Kidney (tissue), 14 donors: Measurements from ENCODE around the gene PTPN2. TPM values are rescaled to one million over a fixed set of nuclear protein-coding genes. Genes with fewer than 3 reads are reported as not detected.
A peak's percentile ranks its signal among the peaks of the same experiment; 100 is the strongest.

Source experiments
- DNase-seq, 5 donors: peaks; one replicate each; pipeline ENCODE4 v3.0.0-alpha.2; 2013 to 2020
- FAIRE-seq: peaks from 2 replicates; lab custom pipeline; 2012; peaks lifted over from hg19 to GRCh38; lab: Jason Lieb, UNC
- H3K27ac ChIP-seq, 2 donors: one replicate each; pipeline ENCODE4 v1.7.0; 2013; ENCODE audit warnings: low read depth in 2 of 2, low read length in 2 of 2, inconsistent platforms in 1 of 2
- H3K27me3 ChIP-seq: one replicate; pipeline ENCODE4 v1.7.1; 2013; ENCODE audit warnings: low read length, inconsistent platforms; ENCODE audit not compliant: control insufficient read depth, insufficient read depth
- H3K36me3 ChIP-seq, 3 donors: one replicate each; pipeline versions ENCODE4 v1.7.0 to v1.7.1; 2013; ENCODE audit warnings: low read length in 3 of 3, control low read depth in 1 of 3, inconsistent platforms in 1 of 3; ENCODE audit not compliant: insufficient read depth in 3 of 3, control insufficient read depth in 2 of 3
- H3K4me1 ChIP-seq, 3 donors: one replicate each; pipeline versions ENCODE4 v1.7.0 to v1.7.1; 2013; ENCODE audit warnings: low read length in 3 of 3, inconsistent platforms in 1 of 3, low read depth in 1 of 3; ENCODE audit not compliant: control insufficient read depth in 2 of 3, insufficient read depth in 2 of 3
- H3K4me3 ChIP-seq, 3 donors: one replicate each; pipeline versions ENCODE4 v1.7.0 to v1.8.1; 2013; ENCODE audit warnings: low read length in 3 of 3, control low read depth in 1 of 3, inconsistent platforms in 1 of 3
- H3K9ac ChIP-seq, 3 donors: one replicate each; pipeline versions ENCODE4 v1.7.0 to v1.7.1; 2013; ENCODE audit warnings: low read length in 3 of 3, control low read depth in 1 of 3, inconsistent platforms in 1 of 3
- H3K9me3 ChIP-seq, 3 donors: one replicate each; pipeline versions ENCODE4 v1.7.0 to v1.7.1; 2013; ENCODE audit warnings: low read length in 3 of 3, control low read depth in 1 of 3, inconsistent platforms in 1 of 3; ENCODE audit not compliant: control insufficient read depth in 2 of 3, insufficient read depth in 1 of 3
- intact Hi-C: fragments of 100-400 bp; cut with DNase I; formaldehyde crosslinking; loops from one replicate; pipeline ENCODE4 v1.11.1; 2022
- polyA plus RNA-seq: library from polyadenylated mRNA; stranded (reverse); fragments of 350-450 nt; fragmentation: Illumina TruSeq; extraction: RNeasy Lipid Tissue Mini Kit (QIAGEN cat#74804); gene quantifications from one replicate; pipeline ENCODE4 v1.2.3, GENCODE V29; 2014; ENCODE audit warnings: low read depth, low replicate concordance; ENCODE audit not compliant: insufficient read depth
- total RNA-seq: library from RNA; stranded (reverse); fragmentation: NEBNext Ultra II Directional; extraction: Animal tissue kit (Norgen Biotek cat#: 25700); gene quantifications from one replicate; pipeline ENCODE4 v1.2.1, GENCODE V29; 2021
- TF ChIP-seq, protein P1 (sequence below): IDR thresholded peaks from 3 replicates; pipeline ENCODE4 v1.5.1; 2012; ENCODE audit warnings: mild to moderate bottlenecking, moderate library complexity, borderline replicate concordance; ENCODE audit not compliant: insufficient read depth; ENCODE audit errors: extremely low read depth
- donor health status: control.
- donor health status: control.
- donor health status: control.
- donor health status: control.
- donor health status: control.
- donor health status: DM: yes; HTN: yes; CAD: no.
- donor health status: Normal renal cell carcinoma (clear cell type).

The PTPN2 gene
- total and polyA plus RNA-seq, 2 donors from 2014 or later: 23.4 to 45.8 TPM

DNA sequence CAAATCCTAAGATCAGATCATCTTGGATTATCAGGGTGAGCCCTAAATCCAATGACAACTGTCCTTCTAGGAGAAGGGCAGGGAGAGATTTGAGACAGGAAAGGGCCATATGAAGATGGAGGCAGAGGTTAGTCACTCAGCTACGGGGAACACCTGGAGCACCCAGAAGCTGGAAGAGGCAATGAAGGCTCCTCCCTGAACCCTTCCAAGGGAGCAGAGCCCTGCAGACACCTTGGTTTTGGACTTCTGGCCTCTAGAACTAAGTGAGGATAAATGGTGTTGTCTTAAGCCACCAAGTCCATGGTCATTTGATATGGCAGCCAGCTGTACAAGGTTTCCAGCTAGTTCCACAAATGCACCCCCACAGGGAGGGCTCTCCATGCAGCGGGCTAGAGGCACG is 6.9 kb upstream of the PTPN2 start:
- TF ChIP-seq, protein P1, sequence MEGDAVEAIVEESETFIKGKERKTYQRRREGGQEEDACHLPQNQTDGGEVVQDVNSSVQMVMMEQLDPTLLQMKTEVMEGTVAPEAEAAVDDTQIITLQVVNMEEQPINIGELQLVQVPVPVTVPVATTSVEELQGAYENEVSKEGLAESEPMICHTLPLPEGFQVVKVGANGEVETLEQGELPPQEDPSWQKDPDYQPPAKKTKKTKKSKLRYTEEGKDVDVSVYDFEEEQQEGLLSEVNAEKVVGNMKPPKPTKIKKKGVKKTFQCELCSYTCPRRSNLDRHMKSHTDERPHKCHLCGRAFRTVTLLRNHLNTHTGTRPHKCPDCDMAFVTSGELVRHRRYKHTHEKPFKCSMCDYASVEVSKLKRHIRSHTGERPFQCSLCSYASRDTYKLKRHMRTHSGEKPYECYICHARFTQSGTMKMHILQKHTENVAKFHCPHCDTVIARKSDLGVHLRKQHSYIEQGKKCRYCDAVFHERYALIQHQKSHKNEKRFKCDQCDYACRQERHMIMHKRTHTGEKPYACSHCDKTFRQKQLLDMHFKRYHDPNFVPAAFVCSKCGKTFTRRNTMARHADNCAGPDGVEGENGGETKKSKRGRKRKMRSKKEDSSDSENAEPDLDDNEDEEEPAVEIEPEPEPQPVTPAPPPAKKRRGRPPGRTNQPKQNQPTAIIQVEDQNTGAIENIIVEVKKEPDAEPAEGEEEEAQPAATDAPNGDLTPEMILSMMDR: no peak
- no peaks in the 10 kb centered on the region for H3K27me3 ChIP-seq
- H3K36me3 ChIP-seq: no peaks in the 10 kb centered on the region
- DNase-seq: no peak
- no peak overlapping the region for H3K4me3 ChIP-seq
- intact Hi-C loops: no loop called here
- H3K4me1 ChIP-seq: no peaks in the 10 kb centered on the region
- H3K9me3 ChIP-seq: no peaks in the 10 kb centered on the region
- FAIRE-seq: no peak
- H3K27ac ChIP-seq: no peak overlapping the region
- no peak overlapping the region for H3K9ac ChIP-seq

DNA sequence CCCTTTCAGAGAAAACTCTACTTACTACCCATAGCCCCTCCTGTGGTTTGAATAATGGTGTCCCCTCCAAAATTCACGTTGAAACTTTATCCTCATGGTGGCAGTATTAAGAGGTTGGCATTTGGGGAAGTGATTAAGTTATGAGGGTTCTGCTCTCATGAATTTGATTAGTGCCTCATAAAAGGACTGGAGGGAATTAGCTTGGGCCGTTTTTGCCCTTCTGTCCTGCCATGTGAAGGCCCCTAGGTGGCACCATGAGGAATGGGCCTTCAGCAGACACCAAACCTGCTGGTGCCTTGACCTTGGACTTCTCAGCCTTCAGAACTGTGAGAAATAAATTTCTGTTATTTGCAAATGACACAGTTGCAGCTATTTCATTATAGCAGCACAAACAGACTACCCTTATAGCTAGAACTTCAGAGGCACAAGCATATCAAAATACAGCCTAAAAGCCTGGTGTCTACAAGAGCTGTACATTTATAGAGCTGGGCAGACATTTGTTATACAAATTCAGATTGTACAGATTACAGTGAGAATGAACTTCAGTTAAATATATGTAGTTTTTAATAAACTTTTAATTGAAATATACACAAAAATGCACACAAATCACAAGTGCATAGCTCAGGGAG is 2.6 kb upstream of the PTPN2 start:
- Histone ChIP-seq H3K27me3 (no peaks in the 10 kb centered on the region), H3K27ac (no peak overlapping the region), H3K4me1 (peaks cover 0 to 3% (median 0%) of the 10 kb centered on the region in 3 donors), H3K36me3 (no peaks in the 10 kb centered on the region), H3K4me3 (no peak overlapping the region), H3K9me3 (no peaks in the 10 kb centered on the region), H3K9ac (no peak overlapping the region)
- FAIRE-seq (no peak), DNase-seq (no peak)
- intact Hi-C loops: no loop called here
- TF ChIP-seq, protein P1: peak; percentile 1

DNA sequence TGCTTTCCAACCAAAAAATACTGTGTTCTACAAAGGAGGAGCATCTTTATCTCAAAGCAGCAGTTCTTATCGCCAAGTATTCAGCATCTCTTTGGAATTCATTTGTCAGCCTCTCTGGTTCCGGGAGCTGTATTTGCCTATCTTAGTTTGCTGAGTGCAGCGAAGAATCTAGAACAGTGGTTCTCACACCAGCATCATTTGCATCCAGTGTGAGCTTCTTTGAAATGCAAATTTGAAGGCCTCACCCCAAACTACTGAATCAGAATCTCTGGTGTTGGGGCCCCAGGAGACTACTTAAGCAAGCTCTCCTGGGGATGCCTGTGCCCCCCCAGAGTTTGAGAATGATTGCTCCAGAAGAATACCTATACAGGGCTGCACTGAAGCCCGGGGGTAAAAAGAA is 1.5 kb upstream of the PTPN2 start:
- no peaks in the 10 kb centered on the region for H3K27me3 ChIP-seq
- H3K4me3 ChIP-seq: no peak overlapping the region
- H3K27ac ChIP-seq: no peak overlapping the region
- DNase-seq (no peak), FAIRE-seq (no peak)
- H3K9ac ChIP-seq: no peak overlapping the region
- H3K9me3 ChIP-seq: no peaks in the 10 kb centered on the region
- TF ChIP-seq, protein P1: no peak
- no peaks in the 10 kb centered on the region for H3K36me3 ChIP-seq
- H3K4me1 ChIP-seq: peaks cover 0 to 6% (median 5%) of the 10 kb centered on the region in 3 donors
- intact Hi-C loops: no loop called here
